GM12878 (cell line): Measurements from ENCODE around the gene OAS1.

Experiments used
- CREB1 ChIP-seq: IDR thresholded peaks from 2 replicates; pipeline ENCODE4 v1.6.1; 2012; ENCODE audit warnings: low read depth, mild to moderate bottlenecking, inconsistent platforms
- FOXK2 ChIP-seq: fragments of 450-650 bp; IDR thresholded peaks from 2 replicates; pipeline ENCODE4 v1.6.1; 2017; ENCODE audit warnings: mild to moderate bottlenecking, moderate library complexity
- HDGF ChIP-seq: fragments of 450-650 bp; IDR thresholded peaks from 2 replicates; pipeline ENCODE4 v1.6.1; 2016; ENCODE audit warnings: antibody characterized with exemption
- MXI1 ChIP-seq: fragments of 150-350 bp; IDR thresholded peaks from 2 replicates; pipeline ENCODE4 v1.6.1; 2011; ENCODE audit warnings: low read depth, mild to moderate bottlenecking, inconsistent platforms, low read length, improper control_type of control experiment
- MYC ChIP-seq: IDR thresholded peaks from 2 replicates; pipeline ENCODE4 v1.6.1; 2011; ENCODE audit warnings: mild to moderate bottlenecking, low read length, moderate library complexity, inconsistent platforms; ENCODE audit not compliant: insufficient read depth, insufficient replicate concordance, insufficient read length, severe bottlenecking
- NR2F1 ChIP-seq: fragments of 450-650 bp; conservative IDR thresholded peaks from 2 replicates; pipeline ENCODE4 v1.6.1; 2017; ENCODE audit warnings: mild to moderate bottlenecking
- POLR2A ChIP-seq: IDR thresholded peaks from 2 replicates; pipeline ENCODE4 v1.6.1; 2011; ENCODE audit warnings: low read depth, mild to moderate bottlenecking, low read length
- RCOR1 ChIP-seq: conservative IDR thresholded peaks from 2 replicates; pipeline ENCODE4 v1.6.1; 2012; ENCODE audit warnings: low read depth, low read length, improper control_type of control experiment
- TCF12 ChIP-seq: IDR thresholded peaks from 2 replicates; pipeline ENCODE4 v1.6.1; 2011; ENCODE audit warnings: low read depth, mild to moderate bottlenecking, low read length
- YY1 ChIP-seq: IDR thresholded peaks from 2 replicates; pipeline ENCODE4 v1.6.1; 2011; ENCODE audit warnings: low read depth, mild to moderate bottlenecking, low read length
- TF ChIP-seq, protein P1 (sequence below), 3 experiments: IDR thresholded peaks in 2 of 3; conservative IDR thresholded peaks in 1 of 3; 2 replicates each; pipeline ENCODE4 v1.5.1; 2011; ENCODE audit warnings: low read depth in 3 of 3, low read length in 3 of 3, mild to moderate bottlenecking in 3 of 3, control low read depth in 2 of 3, moderate library complexity in 2 of 3, inconsistent platforms in 1 of 3, mixed read lengths in 1 of 3; ENCODE audit not compliant: control insufficient read depth in 2 of 3, insufficient read depth in 1 of 3; ENCODE audit errors: extremely low read depth in 1 of 3
- TF ChIP-seq, protein P2 (sequence below): IDR thresholded peaks from 2 replicates; pipeline ENCODE4 v1.6.1; 2011; ENCODE audit warnings: borderline replicate concordance, low read depth, mild to moderate bottlenecking, moderate library complexity, low read length; ENCODE audit not compliant: insufficient read depth, poor library complexity, severe bottlenecking

DNA sequence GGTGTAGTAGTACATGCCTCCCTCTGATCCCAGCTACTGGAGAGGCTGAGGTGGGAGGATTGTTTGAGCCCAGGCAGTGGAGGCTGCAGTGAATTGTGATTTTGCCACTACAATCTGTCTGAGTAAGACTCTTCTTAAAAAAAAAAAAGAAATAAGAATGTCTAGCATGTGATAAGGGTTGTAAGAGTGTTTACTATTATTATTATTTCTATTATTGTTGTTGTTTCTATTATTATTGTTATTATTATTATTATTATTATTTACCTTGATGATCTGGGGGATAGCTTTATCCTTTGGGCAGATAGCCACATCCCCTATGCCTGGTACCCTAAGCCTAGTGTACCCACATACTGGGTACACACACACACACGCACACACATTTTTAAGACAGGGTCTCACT, 35.8 kb downstream of the OAS1 start:
- TF ChIP-seq HDGF (no peak), POLR2A (no peak), NR2F1 (no peak), YY1 (no peak), FOXK2 (no peak), MYC (no peak), MXI1 (no peak), CREB1 (no peak), TCF12 (no peak), RCOR1 (no peak)
- TF ChIP-seq, protein P1, sequence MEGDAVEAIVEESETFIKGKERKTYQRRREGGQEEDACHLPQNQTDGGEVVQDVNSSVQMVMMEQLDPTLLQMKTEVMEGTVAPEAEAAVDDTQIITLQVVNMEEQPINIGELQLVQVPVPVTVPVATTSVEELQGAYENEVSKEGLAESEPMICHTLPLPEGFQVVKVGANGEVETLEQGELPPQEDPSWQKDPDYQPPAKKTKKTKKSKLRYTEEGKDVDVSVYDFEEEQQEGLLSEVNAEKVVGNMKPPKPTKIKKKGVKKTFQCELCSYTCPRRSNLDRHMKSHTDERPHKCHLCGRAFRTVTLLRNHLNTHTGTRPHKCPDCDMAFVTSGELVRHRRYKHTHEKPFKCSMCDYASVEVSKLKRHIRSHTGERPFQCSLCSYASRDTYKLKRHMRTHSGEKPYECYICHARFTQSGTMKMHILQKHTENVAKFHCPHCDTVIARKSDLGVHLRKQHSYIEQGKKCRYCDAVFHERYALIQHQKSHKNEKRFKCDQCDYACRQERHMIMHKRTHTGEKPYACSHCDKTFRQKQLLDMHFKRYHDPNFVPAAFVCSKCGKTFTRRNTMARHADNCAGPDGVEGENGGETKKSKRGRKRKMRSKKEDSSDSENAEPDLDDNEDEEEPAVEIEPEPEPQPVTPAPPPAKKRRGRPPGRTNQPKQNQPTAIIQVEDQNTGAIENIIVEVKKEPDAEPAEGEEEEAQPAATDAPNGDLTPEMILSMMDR (IDR thresholded peaks at IDR 0.05 in 2 of 3, conservative IDR thresholded peaks at IDR 0.05 in 1 of 3; ENCODE audit: control insufficient read depth in 2 of 3, extremely low read depth in 1 of 3, insufficient read depth in 1 of 3, low read depth in 3 of 3, low read length in 3 of 3): no peak
- TF ChIP-seq, protein P2, sequence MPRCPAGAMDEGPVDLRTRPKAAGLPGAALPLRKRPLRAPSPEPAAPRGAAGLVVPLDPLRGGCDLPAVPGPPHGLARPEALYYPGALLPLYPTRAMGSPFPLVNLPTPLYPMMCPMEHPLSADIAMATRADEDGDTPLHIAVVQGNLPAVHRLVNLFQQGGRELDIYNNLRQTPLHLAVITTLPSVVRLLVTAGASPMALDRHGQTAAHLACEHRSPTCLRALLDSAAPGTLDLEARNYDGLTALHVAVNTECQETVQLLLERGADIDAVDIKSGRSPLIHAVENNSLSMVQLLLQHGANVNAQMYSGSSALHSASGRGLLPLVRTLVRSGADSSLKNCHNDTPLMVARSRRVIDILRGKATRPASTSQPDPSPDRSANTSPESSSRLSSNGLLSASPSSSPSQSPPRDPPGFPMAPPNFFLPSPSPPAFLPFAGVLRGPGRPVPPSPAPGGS: no peak
